K562 (cell line): Measurements from ENCODE around the gene C15orf62. TPM values are rescaled to one million over a fixed set of nuclear protein-coding genes. Genes with fewer than 3 reads are reported as not detected.

ENCODE experiments used
- ATF1 ChIP-seq, 2 experiments: fragments of 450-650 bp in 1 of 2; IDR thresholded peaks; 2 replicates each; pipeline ENCODE4 v1.6.1; 2016; ENCODE audit warnings: missing compliant biosample characterization in 1 of 2, missing genetic modification characterization in 1 of 2
- CBFA2T3 ChIP-seq: fragments of 450-650 bp; IDR thresholded peaks from 2 replicates; pipeline ENCODE4 v1.6.1; 2017
- EP300 ChIP-seq: IDR thresholded peaks from 2 replicates; pipeline ENCODE4 v1.6.1; 2012; ENCODE audit warnings: low read length, improper control_type of control experiment
- FUS ChIP-seq: fragments of 200-400 bp; formaldehyde crosslinking; optimal IDR thresholded peaks from 2 replicates; pipeline ENCODE3; 2017; ENCODE audit warnings: low read depth, low read length
- L3MBTL2 ChIP-seq: fragments of 450-650 bp; IDR thresholded peaks from 2 replicates; pipeline ENCODE4 v1.6.1; 2016; ENCODE audit warnings: mild to moderate bottlenecking, moderate library complexity
- RBFOX2 ChIP-seq: fragments of 200-400 bp; formaldehyde crosslinking; IDR thresholded peaks from 2 replicates; pipeline ENCODE4 v1.6.1; 2017; ENCODE audit warnings: low read depth, mild to moderate bottlenecking, low read length, moderate library complexity
- RNF2 ChIP-seq: sonication (generic); IDR thresholded peaks from 2 replicates; pipeline ENCODE4 v1.6.1; 2016
- TAF1 ChIP-seq: IDR thresholded peaks from 2 replicates; pipeline ENCODE4 v1.6.1; 2011; ENCODE audit warnings: mild to moderate bottlenecking, low read length, moderate library complexity; ENCODE audit not compliant: insufficient read depth, control insufficient read depth, severe bottlenecking; ENCODE audit errors: extremely low read depth
- TAF15 ChIP-seq: fragments of 200-400 bp; formaldehyde crosslinking; IDR thresholded peaks from 2 replicates; pipeline ENCODE4 v1.6.1; 2017; ENCODE audit warnings: mild to moderate bottlenecking, low read depth, low read length, moderate library complexity
- TBL1XR1 ChIP-seq, 2 experiments: IDR thresholded peaks; 2 replicates each; pipeline ENCODE4 v1.6.1; 2012; ENCODE audit warnings: improper control_type of control experiment in 2 of 2, low read length in 2 of 2, mild to moderate bottlenecking in 1 of 2
- THRAP3 ChIP-seq: fragments of 450-650 bp; IDR thresholded peaks from 2 replicates; pipeline ENCODE4 v1.6.1; 2016; ENCODE audit warnings: mild to moderate bottlenecking, inconsistent platforms, borderline replicate concordance
- ZC3H8 ChIP-seq: fragments of 450-650 bp; IDR thresholded peaks from 2 replicates; pipeline ENCODE4 v1.6.1; 2017
- ZNF12 ChIP-seq: sonication (generic); formaldehyde crosslinking; IDR thresholded peaks from 2 replicates; pipeline ENCODE4 v1.4.0; 2020; ENCODE audit warnings: mild to moderate bottlenecking, missing genetic modification reagents
- ZNF143 ChIP-seq: sonication (generic); formaldehyde crosslinking; IDR thresholded peaks from 2 replicates; pipeline ENCODE4 v1.9.0; 2022; ENCODE audit warnings: mild to moderate bottlenecking, missing genetic modification reagents
- ZNF57 ChIP-seq: fragments of 450-650 bp; formaldehyde crosslinking; IDR thresholded peaks from 2 replicates; pipeline ENCODE4 v1.4.0; 2020; ENCODE audit warnings: mild to moderate bottlenecking, moderate library complexity
- polyA plus RNA-seq, 8 experiments: library from polyadenylated mRNA; depleted of rRNA in 4 of 8; stranded (reverse) in 5 of 8; unstranded in 3 of 8; fragments of >200 nt; fragmentation: Nextera tagmentation in 2 of 8; fragmentation: Illumina TruSeq in 1 of 8; extraction: Ambion mirVana in 2 of 8; extraction: Trizol in 1 of 8; gene quantifications; 2 replicates each; pipeline versions ENCODE4 v1.2.1 to v1.2.3, GENCODE V29; 2011 to 2014; ENCODE audit warnings: inconsistent platforms in 1 of 8, missing spikeins in 1 of 8
- total RNA-seq, 7 experiments: library from RNA; depleted of rRNA in 6 of 7; stranded (reverse); fragments of >200 nt in 6 of 7; fragmentation: Illumina TruSeq in 2 of 7; extraction: Trizol in 2 of 7; gene quantifications; 2 replicates each; pipeline versions ENCODE4 v1.2.1 to v1.2.3, GENCODE V29; 2011 to 2021; ENCODE audit warnings: low replicate concordance in 1 of 7
- TF ChIP-seq, protein P1 (sequence below): fragments of 200-800 bp; sonication (Bioruptor generic); IDR thresholded peaks from 2 replicates; pipeline ENCODE4 v1.6.1; 2017; ENCODE audit warnings: missing genetic modification characterization, missing compliant biosample characterization
- TF ChIP-seq, protein P2 (sequence below): fragments of 450-650 bp; IDR thresholded peaks from 2 replicates; pipeline ENCODE4 v1.6.1; 2014; ENCODE audit warnings: low read depth, mild to moderate bottlenecking, moderate library complexity, borderline replicate concordance
- TF ChIP-seq, protein P3 (sequence below), 2 experiments: fragments of 450-650 bp; IDR thresholded peaks; 2 replicates each; pipeline ENCODE4 v1.6.1; 2016
- TF ChIP-seq, protein P4 (sequence below): sonication (generic); formaldehyde crosslinking; IDR thresholded peaks from 2 replicates; pipeline ENCODE4 v1.8.0; 2022; ENCODE audit warnings: missing genetic modification reagents, mild to moderate bottlenecking, moderate library complexity, borderline replicate concordance
- TF ChIP-seq, protein P5 (sequence below), 2 experiments: IDR thresholded peaks; 2 replicates each; pipeline ENCODE4 v1.6.1; 2011; ENCODE audit warnings: borderline replicate concordance in 1 of 2, control low read depth in 1 of 2, low read depth in 1 of 2, low read length in 1 of 2, mild to moderate bottlenecking in 1 of 2, mixed read lengths in 1 of 2, moderate library complexity in 1 of 2; ENCODE audit not compliant: insufficient read depth in 1 of 2, insufficient read length in 1 of 2, poor library complexity in 1 of 2, severe bottlenecking in 1 of 2; ENCODE audit errors: extremely low read depth in 1 of 2

C15orf62 gene
- total and polyA plus RNA-seq, 9 of the 15 experiments (the other 6 are each of a cell fraction or from before 2014, with no cell fraction given), result 0.01 to 0.76 (median 0.30) TPM; not detected in 1

DNA sequence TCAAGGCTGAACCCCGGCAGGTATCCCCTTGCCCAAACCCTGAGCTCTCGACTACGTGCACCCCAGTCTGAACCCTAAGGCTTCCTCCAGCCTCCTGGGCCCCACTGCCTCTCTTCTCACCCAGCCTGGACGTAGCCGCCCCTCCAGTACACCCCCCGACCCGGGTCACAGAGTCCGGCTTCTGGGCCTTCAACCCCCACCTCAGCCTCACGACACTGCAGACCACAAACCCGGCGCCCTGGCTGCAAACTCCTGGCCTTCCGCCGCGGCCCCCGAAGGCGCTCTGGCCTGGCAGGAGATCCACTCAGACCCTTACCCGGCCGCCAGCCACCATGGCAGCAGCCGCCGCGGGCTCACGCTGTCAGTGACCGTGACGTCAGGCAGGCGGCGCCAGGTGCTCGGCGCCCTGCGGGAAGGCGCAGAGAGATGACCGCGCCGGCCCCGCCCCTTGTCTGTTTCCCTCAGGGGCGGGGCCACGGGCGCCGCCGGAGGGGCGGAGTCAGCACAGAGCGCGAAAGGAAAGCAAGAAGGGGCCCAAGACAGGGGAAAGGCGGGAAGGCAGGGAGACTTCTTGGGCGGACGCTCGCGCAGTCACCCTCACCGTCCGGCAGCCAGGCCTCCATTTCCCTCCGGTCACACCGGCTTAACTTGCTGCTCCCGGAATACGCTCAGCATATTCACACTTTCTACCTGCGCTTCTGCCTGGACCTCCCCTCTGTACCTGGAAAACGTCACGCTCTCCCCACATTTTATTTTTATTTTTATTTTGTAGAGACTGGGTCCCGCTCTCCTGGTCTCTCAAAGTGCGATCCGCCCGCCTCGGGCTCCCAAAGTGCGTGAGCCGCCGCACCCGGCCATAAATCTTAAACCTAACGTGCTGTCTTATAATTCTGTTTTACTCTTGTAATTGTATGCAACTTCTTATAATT is 14.6 kb upstream of the C15orf62 start, which contains the start of gene RMDN3 (continued):
- TF ChIP-seq, protein P1, sequence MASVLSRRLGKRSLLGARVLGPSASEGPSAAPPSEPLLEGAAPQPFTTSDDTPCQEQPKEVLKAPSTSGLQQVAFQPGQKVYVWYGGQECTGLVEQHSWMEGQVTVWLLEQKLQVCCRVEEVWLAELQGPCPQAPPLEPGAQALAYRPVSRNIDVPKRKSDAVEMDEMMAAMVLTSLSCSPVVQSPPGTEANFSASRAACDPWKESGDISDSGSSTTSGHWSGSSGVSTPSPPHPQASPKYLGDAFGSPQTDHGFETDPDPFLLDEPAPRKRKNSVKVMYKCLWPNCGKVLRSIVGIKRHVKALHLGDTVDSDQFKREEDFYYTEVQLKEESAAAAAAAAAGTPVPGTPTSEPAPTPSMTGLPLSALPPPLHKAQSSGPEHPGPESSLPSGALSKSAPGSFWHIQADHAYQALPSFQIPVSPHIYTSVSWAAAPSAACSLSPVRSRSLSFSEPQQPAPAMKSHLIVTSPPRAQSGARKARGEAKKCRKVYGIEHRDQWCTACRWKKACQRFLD (CRISPR knock-in tag), result peak; percentile 58
- TF ChIP-seq ZC3H8 (no peak), TAF15 (no peak), ZNF143 (CRISPR knock-in tag) (no peak; the same call in 1 of the 2 replicates), ZNF12 (CRISPR knock-in tag) (0 out of 2 replicates have a peak, but pooled peaks have one; percentile 12), THRAP3 (no peak), ATF1 (CRISPR knock-in tag; IDR thresholded peaks at IDR 0.05) (peak; percentile 97), ATF1 (tag; IDR thresholded peaks at IDR 0.05) (peak; percentile 99), RBFOX2 (peak; percentile 97), L3MBTL2 (peak; percentile 79), EP300 (peak; percentile 41; the same call in 1 of the 2 replicates), TAF1 (peak; percentile 87), CBFA2T3 (no peak), ZNF57 (CRISPR knock-in tag) (no peak), TBL1XR1 (IDR thresholded peaks at IDR 0.05; ENCODE audit: low read length in 2 of 2) (peak; percentile 29 to 93; a peak in 2 of 4 replicates), FUS (peak; percentile 55), RNF2 (0 out of 2 replicates have a peak, but pooled peaks have one; percentile 53)
- TF ChIP-seq, protein P2, sequence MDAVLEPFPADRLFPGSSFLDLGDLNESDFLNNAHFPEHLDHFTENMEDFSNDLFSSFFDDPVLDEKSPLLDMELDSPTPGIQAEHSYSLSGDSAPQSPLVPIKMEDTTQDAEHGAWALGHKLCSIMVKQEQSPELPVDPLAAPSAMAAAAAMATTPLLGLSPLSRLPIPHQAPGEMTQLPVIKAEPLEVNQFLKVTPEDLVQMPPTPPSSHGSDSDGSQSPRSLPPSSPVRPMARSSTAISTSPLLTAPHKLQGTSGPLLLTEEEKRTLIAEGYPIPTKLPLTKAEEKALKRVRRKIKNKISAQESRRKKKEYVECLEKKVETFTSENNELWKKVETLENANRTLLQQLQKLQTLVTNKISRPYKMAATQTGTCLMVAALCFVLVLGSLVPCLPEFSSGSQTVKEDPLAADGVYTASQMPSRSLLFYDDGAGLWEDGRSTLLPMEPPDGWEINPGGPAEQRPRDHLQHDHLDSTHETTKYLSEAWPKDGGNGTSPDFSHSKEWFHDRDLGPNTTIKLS, result peak; percentile 41; the same call in 1 of the 2 replicates
- TF ChIP-seq, protein P3, sequence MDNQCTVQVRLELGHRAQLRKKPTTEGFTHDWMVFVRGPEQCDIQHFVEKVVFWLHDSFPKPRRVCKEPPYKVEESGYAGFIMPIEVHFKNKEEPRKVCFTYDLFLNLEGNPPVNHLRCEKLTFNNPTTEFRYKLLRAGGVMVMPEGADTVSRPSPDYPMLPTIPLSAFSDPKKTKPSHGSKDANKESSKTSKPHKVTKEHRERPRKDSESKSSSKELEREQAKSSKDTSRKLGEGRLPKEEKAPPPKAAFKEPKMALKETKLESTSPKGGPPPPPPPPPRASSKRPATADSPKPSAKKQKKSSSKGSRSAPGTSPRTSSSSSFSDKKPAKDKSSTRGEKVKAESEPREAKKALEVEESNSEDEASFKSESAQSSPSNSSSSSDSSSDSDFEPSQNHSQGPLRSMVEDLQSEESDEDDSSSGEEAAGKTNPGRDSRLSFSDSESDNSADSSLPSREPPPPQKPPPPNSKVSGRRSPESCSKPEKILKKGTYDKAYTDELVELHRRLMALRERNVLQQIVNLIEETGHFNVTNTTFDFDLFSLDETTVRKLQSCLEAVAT (IDR thresholded peaks at IDR 0.05), result peak in 1 of 2 experiments; percentile 62; a peak in 1 of 4 replicates
- TF ChIP-seq, protein P4, sequence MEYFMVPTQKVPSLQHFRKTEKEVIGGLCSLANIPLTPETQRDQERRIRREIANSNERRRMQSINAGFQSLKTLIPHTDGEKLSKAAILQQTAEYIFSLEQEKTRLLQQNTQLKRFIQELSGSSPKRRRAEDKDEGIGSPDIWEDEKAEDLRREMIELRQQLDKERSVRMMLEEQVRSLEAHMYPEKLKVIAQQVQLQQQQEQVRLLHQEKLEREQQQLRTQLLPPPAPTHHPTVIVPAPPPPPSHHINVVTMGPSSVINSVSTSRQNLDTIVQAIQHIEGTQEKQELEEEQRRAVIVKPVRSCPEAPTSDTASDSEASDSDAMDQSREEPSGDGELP (CRISPR knock-in tag), result peak; percentile 95
- TF ChIP-seq, protein P5, sequence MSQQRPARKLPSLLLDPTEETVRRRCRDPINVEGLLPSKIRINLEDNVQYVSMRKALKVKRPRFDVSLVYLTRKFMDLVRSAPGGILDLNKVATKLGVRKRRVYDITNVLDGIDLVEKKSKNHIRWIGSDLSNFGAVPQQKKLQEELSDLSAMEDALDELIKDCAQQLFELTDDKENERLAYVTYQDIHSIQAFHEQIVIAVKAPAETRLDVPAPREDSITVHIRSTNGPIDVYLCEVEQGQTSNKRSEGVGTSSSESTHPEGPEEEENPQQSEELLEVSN (IDR thresholded peaks at IDR 0.05; ENCODE audit: borderline replicate concordance in 1 of 2, extremely low read depth in 1 of 2, insufficient read depth in 1 of 2, insufficient read length in 1 of 2, low read depth in 1 of 2, low read length in 1 of 2, poor library complexity in 1 of 2, severe bottlenecking in 1 of 2), result peak; percentile 92 to 95
